ENCODE measurements around the gene LRRN4CL. TPM values are rescaled to one million over a fixed set of nuclear protein-coding genes. Genes with fewer than 3 reads are reported as not detected.

The LRRN4CL gene
- total RNA-seq, 1 donor from 2014 or later: 0.20 TPM

- peaks cover 14% of the 10 kb centered on the region for H3K36me3 Mint-ChIP-seq (ENCODE audit: low read depth)
- H3K4me3 Mint-ChIP-seq (ENCODE audit: unreplicated experiment): peak overlapping the region; percentile 87
- no peaks in the 10 kb centered on the region for H3K9me3 Mint-ChIP-seq (ENCODE audit: low read depth)
- H3K27ac Mint-ChIP-seq (ENCODE audit: unreplicated experiment): peak overlapping the region; percentile 99
- H3K27me3 Mint-ChIP-seq (ENCODE audit: low read depth): no peaks in the 10 kb centered on the region
- peak; percentile 42 for TF ChIP-seq CTCF (IDR thresholded peaks at IDR 0.05)
- peaks cover 42% of the 10 kb centered on the region for H3K4me1 Mint-ChIP-seq (ENCODE audit: low read depth)
- peak; percentile 98 for DNase-seq (ENCODE audit: low spot score)
Observed at GRCh38 chr11:62709247-62710000, 20.1 kb upstream of the LRRN4CL start.

GRCh38 chr11:62708793-62709192 lies 19.5 kb upstream of the LRRN4CL start:
- Mint-ChIP-seq H3K4me3 (ENCODE audit: unreplicated experiment) (peak overlapping the region; percentile 87), H3K9me3 (ENCODE audit: low read depth) (no peaks in the 10 kb centered on the region), H3K27me3 (ENCODE audit: low read depth) (no peaks in the 10 kb centered on the region), H3K27ac (ENCODE audit: unreplicated experiment) (peak overlapping the region; percentile 99), H3K4me1 (ENCODE audit: low read depth) (peaks cover 38% of the 10 kb centered on the region), H3K36me3 (ENCODE audit: low read depth) (peaks cover 12% of the 10 kb centered on the region)
- DNase-seq (ENCODE audit: low spot score): no peak
- TF ChIP-seq CTCF (IDR thresholded peaks at IDR 0.05): no peak

GRCh38 chr11:62708392-62708791 lies 19.1 kb upstream of the LRRN4CL start:
- Mint-ChIP-seq H3K4me3 (ENCODE audit: unreplicated experiment) (peak overlapping the region; percentile 87), H3K27me3 (ENCODE audit: low read depth) (no peaks in the 10 kb centered on the region), H3K36me3 (ENCODE audit: low read depth) (peaks cover 11% of the 10 kb centered on the region), H3K9me3 (ENCODE audit: low read depth) (no peaks in the 10 kb centered on the region), H3K27ac (ENCODE audit: unreplicated experiment) (no peak overlapping the region), H3K4me1 (ENCODE audit: low read depth) (peaks cover 38% of the 10 kb centered on the region)
- TF ChIP-seq CTCF (IDR thresholded peaks at IDR 0.05): no peak
- DNase-seq (ENCODE audit: low spot score): no peak

- peak; percentile 69 for DNase-seq (ENCODE audit: low spot score)
- no peaks in the 10 kb centered on the region for H3K9me3 Mint-ChIP-seq (ENCODE audit: low read depth)
- H3K4me3 Mint-ChIP-seq (ENCODE audit: unreplicated experiment): peak within 1 kb of the TSS; percentile 92
- peak within 1 kb of the TSS; percentile 84 for H3K27ac Mint-ChIP-seq (ENCODE audit: unreplicated experiment)
- peaks cover 38% of the 10 kb centered on the region for H3K4me1 Mint-ChIP-seq (ENCODE audit: low read depth)
- no peak for TF ChIP-seq CTCF (IDR thresholded peaks at IDR 0.05)
- H3K36me3 Mint-ChIP-seq (ENCODE audit: low read depth): peaks cover 10% of the 10 kb centered on the region
- no peaks in the 10 kb centered on the region for H3K27me3 Mint-ChIP-seq (ENCODE audit: low read depth)
Observed at GRCh38 chr11:62707277-62707861, 18.0 kb upstream of the LRRN4CL start, which contains the start of the genes BSCL2 and GNG3. TSS of gene BSCL2 (minus strand) at chr11:62707424. CDS start at chr11:62707195, 229 bp downstream. TSS of gene GNG3 (plus strand) at chr11:62707676. CDS start at chr11:62708296, 620 bp downstream.

GRCh38 chr11:62706850-62707247 lies 17.5 kb upstream of the LRRN4CL start:
- peaks cover 38% of the 10 kb centered on the region for H3K4me1 Mint-ChIP-seq (ENCODE audit: low read depth)
- H3K27me3 Mint-ChIP-seq (ENCODE audit: low read depth): no peaks in the 10 kb centered on the region

More at GRCh38 chr11:62706850-62707247, 17.5 kb upstream of the LRRN4CL start:
- Mint-ChIP-seq H3K27ac (ENCODE audit: unreplicated experiment) (peak overlapping the region; percentile 84), H3K4me3 (ENCODE audit: unreplicated experiment) (peak overlapping the region; percentile 92), H3K9me3 (ENCODE audit: low read depth) (no peaks in the 10 kb centered on the region), H3K36me3 (ENCODE audit: low read depth) (peaks cover 8% of the 10 kb centered on the region)
- TF ChIP-seq CTCF (IDR thresholded peaks at IDR 0.05): no peak
- no peak for DNase-seq (ENCODE audit: low spot score)
